VCaP (cell line): ENCODE measurements around the gene MITF.

Source experiments
- H3K27ac ChIP-seq: fragments of 450-650 bp; 2 replicates; pipeline ENCODE4 v1.5.1; 2017
- CTCF ChIP-seq: fragments of 450-650 bp; conservative IDR thresholded peaks from 2 replicates; pipeline ENCODE4 v1.5.1; 2017; ENCODE audit warnings: mild to moderate bottlenecking, moderate library complexity

The MITF gene

GRCh38 chr3:69963643-69964042 is 224.4 kb downstream of the MITF start:
- H3K27ac ChIP-seq, result no peak overlapping the region
- no peak for TF ChIP-seq CTCF

- H3K27ac ChIP-seq, result no peak overlapping the region
- no peak for TF ChIP-seq CTCF
Observed at GRCh38 chr3:69967156-69967555, 227.9 kb downstream of the MITF start.

DNA sequence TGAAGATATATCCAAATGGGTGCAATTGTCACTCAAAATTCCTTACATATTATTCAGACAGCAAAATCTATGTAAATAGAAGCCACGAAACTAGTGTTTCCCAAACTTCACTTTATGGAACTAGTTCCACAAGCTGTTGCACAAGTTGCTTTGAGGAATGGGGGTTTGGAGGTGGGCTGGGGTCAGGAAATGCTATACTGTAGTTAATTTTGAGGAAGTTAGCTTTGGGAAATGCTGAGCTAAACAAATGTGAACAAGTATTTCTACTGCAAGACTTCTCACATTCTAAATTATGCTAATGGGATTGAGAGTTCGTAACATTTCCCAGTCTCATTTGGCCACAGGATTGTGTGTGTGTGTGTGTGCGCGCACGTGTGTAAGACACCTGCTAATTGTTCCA is 231.6 kb downstream of the MITF start:
- TF ChIP-seq CTCF, result no peak
- no peak overlapping the region for H3K27ac ChIP-seq

DNA sequence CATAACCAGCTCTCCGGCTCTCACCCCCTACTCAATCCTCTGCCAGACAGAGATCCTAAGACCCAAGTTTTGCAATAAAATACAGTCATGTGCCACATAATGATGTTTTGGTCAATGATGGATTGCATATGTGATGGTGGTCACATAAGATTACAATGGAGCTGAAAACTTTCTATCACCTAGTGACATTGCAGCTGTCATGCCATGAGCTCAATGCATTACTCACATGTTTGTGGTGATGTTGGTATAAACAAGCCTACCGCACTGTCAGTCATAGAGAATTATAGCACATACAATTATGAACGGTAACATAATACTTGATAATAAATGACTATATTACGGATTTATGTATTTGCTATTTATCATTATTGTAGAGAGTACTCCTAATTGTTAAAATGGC is 233.4 kb downstream of the MITF start:
- TF ChIP-seq CTCF, result no peak
- H3K27ac ChIP-seq, result no peak overlapping the region

DNA sequence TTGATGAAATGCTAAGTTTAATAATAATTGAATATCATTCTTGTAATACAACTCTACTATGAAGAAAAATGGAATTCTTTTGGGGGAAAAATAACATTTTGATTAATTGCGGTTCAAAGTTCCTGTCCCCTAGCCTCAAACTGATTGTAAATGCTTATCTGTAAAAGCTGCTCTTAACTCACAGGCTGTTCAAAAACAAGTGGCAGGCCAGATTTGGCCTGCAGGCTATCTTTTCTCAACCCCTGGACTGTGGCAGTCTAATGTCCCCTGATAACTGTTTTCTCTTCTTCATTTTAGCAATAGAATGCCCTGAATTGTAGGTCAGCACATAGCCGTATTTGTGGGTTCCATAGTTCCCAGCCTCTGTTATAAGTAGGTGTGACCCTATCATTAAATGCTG is 236.8 kb downstream of the MITF start:
- TF ChIP-seq CTCF, result no peak
- H3K27ac ChIP-seq, result no peak overlapping the region

DNA sequence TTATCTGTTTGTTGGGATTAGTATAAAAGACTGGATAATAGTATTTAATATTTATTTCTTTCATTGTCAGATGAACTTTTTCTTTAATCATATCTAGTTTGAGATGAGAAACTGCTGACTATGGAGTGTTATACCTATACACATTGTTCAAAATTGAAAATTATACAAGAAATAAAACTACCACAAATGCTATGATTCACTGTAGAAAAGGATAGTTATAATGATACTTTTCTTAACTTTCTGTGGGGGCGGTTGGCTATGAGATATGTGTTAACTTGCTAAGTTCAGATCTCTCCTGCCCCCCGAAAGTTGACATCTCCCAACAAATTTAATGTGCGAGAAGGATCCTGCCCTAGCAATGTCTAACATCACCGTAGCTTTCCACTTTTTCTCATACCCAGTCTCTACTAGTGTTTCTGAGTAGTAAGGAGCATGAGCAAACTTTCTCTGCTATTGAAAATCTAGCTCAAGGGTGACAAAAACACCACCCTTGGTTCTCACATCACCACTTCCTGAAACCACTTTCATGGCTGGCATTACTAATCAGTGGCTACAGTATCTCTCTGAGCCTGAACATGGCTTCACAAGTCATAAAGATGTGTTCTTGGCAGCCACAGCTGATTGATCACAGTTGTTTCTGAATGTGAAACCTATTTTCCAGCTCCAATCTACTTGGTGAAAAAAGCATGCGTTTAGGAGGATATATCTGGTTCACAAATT is 244.4 kb downstream of the MITF start:
- no peak for TF ChIP-seq CTCF
- no peak overlapping the region for H3K27ac ChIP-seq

GRCh38 chr3:69985266-69985665 is 246.0 kb downstream of the MITF start:
- no peak overlapping the region for H3K27ac ChIP-seq
- TF ChIP-seq CTCF, result no peak
